Mesenchymal stem cell (in vitro differentiated cells and primary cell): ENCODE data around the gene ZFHX3.

Source experiments
- DNase-seq: peaks from one replicate; pipeline ENCODE4 v3.0.0-alpha.2; 2013
- H2AFZ ChIP-seq: one replicate; pipeline ENCODE4 v1.6.1; 2013; ENCODE audit warnings: low read depth, mild to moderate bottlenecking, control low read depth, inconsistent platforms, low read length, moderate library complexity
- H2AK5ac ChIP-seq: 2 replicates; pipeline ENCODE4 v1.6.1; 2013; ENCODE audit warnings: low read length, moderate library complexity, mild to moderate bottlenecking, inconsistent platforms; ENCODE audit not compliant: severe bottlenecking
- H2BK120ac ChIP-seq: one replicate; pipeline ENCODE4 v1.6.1; 2013; ENCODE audit warnings: low read depth, mild to moderate bottlenecking, inconsistent platforms, low read length, moderate library complexity
- H2BK12ac ChIP-seq, 2 experiments: one replicate each; pipeline ENCODE4 v1.6.1; 2013; ENCODE audit warnings: inconsistent platforms in 2 of 2, low read length in 2 of 2, mild to moderate bottlenecking in 2 of 2, moderate library complexity in 2 of 2, control low read depth in 1 of 2
- H2BK15ac ChIP-seq: one replicate; pipeline ENCODE4 v1.6.1; 2013; ENCODE audit warnings: mild to moderate bottlenecking, low read depth, inconsistent platforms; ENCODE audit not compliant: poor library complexity, severe bottlenecking
- H2BK5ac ChIP-seq: 2 replicates; pipeline ENCODE4 v1.6.1; 2013; ENCODE audit warnings: low read depth, mild to moderate bottlenecking, low read length, control low read depth, inconsistent platforms; ENCODE audit not compliant: poor library complexity, severe bottlenecking
- H3K14ac ChIP-seq, 2 experiments: one replicate each; pipeline ENCODE4 v1.6.1; 2013; ENCODE audit warnings: inconsistent platforms in 2 of 2, low read length in 2 of 2, control low read depth in 1 of 2, mild to moderate bottlenecking in 1 of 2, moderate library complexity in 1 of 2
- H3K18ac ChIP-seq, 2 experiments: one replicate each; pipeline ENCODE4 v1.6.1; 2013; ENCODE audit warnings: inconsistent platforms in 2 of 2, low read length in 2 of 2, control low read depth in 1 of 2, low read depth in 1 of 2, mild to moderate bottlenecking in 1 of 2
- H3K23ac ChIP-seq, 2 experiments: one replicate each; pipeline ENCODE4 v1.6.1; 2013; ENCODE audit warnings: inconsistent platforms in 2 of 2, low read length in 2 of 2, mild to moderate bottlenecking in 2 of 2, moderate library complexity in 2 of 2, control low read depth in 1 of 2
- H3K27ac ChIP-seq: 2 replicates; pipeline ENCODE4 v1.5.1; 2013; ENCODE audit warnings: mild to moderate bottlenecking, moderate library complexity, low read length, control low read depth, inconsistent platforms; ENCODE audit not compliant: poor library complexity, severe bottlenecking
- H3K27me3 ChIP-seq, 2 experiments: 2 replicates each; pipeline versions ENCODE4 v1.6.1 to v1.7.0; 2013; ENCODE audit warnings: low read length in 2 of 2, mild to moderate bottlenecking in 2 of 2, moderate library complexity in 2 of 2, control low read depth in 1 of 2, inconsistent platforms in 1 of 2; ENCODE audit not compliant: control insufficient read depth in 1 of 2, insufficient read depth in 1 of 2
- H3K36me3 ChIP-seq, 2 experiments: 2 replicates each; pipeline versions ENCODE4 v1.6.1 to v1.7.0; 2013; ENCODE audit warnings: low read length in 2 of 2, control low read depth in 1 of 2, inconsistent platforms in 1 of 2, low read depth in 1 of 2, mild to moderate bottlenecking in 1 of 2; ENCODE audit not compliant: insufficient read depth in 2 of 2, control insufficient read depth in 1 of 2
- H3K4ac ChIP-seq, 2 experiments: one replicate each; pipeline ENCODE4 v1.6.1; 2013; ENCODE audit warnings: inconsistent platforms in 2 of 2, low read length in 2 of 2, mild to moderate bottlenecking in 2 of 2, moderate library complexity in 2 of 2, control low read depth in 1 of 2, low read depth in 1 of 2
- H3K4me1 ChIP-seq: 2 replicates; pipeline ENCODE4 v1.6.1; 2013; ENCODE audit warnings: low read depth, low read length, control low read depth; ENCODE audit not compliant: control insufficient read depth, insufficient read depth
- H3K4me2 ChIP-seq: 2 replicates; pipeline ENCODE4 v1.6.1; 2013; ENCODE audit warnings: low read length, mild to moderate bottlenecking, inconsistent platforms; ENCODE audit not compliant: poor library complexity, severe bottlenecking
- H3K4me3 ChIP-seq, 2 experiments: 2 replicates each; pipeline versions ENCODE4 v1.5.1 to v1.7.0; 2013; ENCODE audit warnings: low read length in 2 of 2, mild to moderate bottlenecking in 2 of 2, control low read depth in 1 of 2, low read depth in 1 of 2; ENCODE audit not compliant: insufficient read depth in 1 of 2
- H3K79me1 ChIP-seq: replicated peaks from 2 replicates; pipeline ENCODE4 v1.6.1; 2013; ENCODE audit warnings: mild to moderate bottlenecking, control low read depth, low read length, inconsistent platforms; ENCODE audit not compliant: poor library complexity, severe bottlenecking
- H3K9ac ChIP-seq: 2 replicates; pipeline ENCODE4 v1.7.0; 2013; ENCODE audit warnings: mild to moderate bottlenecking, low read length, moderate library complexity
- H3K9me3 ChIP-seq: 2 replicates; pipeline ENCODE4 v1.7.0; 2013; ENCODE audit warnings: mild to moderate bottlenecking, low read length; ENCODE audit not compliant: control insufficient read depth
- H4K8ac ChIP-seq: one replicate; pipeline ENCODE4 v1.6.1; 2013; ENCODE audit warnings: inconsistent platforms, mild to moderate bottlenecking, low read length, moderate library complexity
- H4K91ac ChIP-seq: one replicate; pipeline ENCODE4 v1.6.1; 2013; ENCODE audit warnings: mild to moderate bottlenecking, low read length, inconsistent platforms
- WGBS: methylation state at CpG from one replicate; pipeline ENCODE4 v1.1.7; 2013; ENCODE audit warnings: mixed read lengths; 5-methylcytosine and 5-hydroxymethylcytosine counted together

The ZFHX3 gene

DNA sequence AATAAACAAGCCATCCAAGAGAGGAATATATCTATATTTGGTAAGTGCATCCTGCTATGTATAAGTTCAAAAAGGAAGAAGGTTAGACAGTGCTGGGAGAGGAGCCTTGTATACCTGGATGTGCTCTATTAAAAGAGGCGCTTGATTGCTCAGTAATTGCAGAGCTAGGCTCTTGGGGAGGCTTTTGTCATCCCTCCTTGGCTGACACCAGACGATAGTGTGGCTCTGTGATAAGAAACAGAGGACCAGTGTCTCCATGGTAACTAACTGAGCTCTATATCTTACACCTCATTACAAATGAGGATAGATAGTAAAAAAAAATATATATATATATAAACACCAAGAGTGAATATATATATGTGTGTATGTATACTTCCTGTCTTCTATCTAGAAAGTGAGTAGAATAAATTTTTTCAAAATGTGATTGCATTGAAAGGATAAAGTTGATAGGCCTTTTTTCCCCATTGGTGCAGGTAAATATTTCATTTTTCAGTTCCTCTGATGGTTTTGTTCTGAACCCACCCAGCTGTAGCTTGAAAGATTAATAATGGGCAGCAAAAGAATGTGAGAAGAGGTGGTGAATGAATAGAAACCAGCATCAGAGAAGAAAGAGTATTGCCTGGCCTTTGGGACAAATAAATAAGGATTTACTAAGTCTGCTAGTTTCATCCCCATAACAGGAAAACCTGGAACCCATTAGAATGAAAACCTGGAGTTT is 303.7 kb downstream of the ZFHX3 start:
- H2AFZ ChIP-seq: no peak overlapping the region
- no peaks in the 10 kb centered on the region for H3K4me1 ChIP-seq
- no peak overlapping the region for H3K23ac ChIP-seq
- no peaks in the 10 kb centered on the region for H3K9me3 ChIP-seq
- no peak overlapping the region for H4K91ac ChIP-seq
- H3K79me1 ChIP-seq: no peaks in the 10 kb centered on the region
- no peak overlapping the region for H3K14ac ChIP-seq
- no peak overlapping the region for H2BK15ac ChIP-seq
- no peak for DNase-seq
- no peak overlapping the region for H2BK120ac ChIP-seq
- no peak overlapping the region for H2BK5ac ChIP-seq
- H3K27me3 ChIP-seq: no peaks in the 10 kb centered on the region
- 100% methylated on average over 1 of the region's 2 CpGs for WGBS
- no peak overlapping the region for H2AK5ac ChIP-seq
- no peak overlapping the region for H3K4me2 ChIP-seq
- H3K4me3 ChIP-seq: no peak overlapping the region
- H3K27ac ChIP-seq: no peak overlapping the region
- no peak overlapping the region for H3K18ac ChIP-seq
- no peak overlapping the region for H3K4ac ChIP-seq
- H3K36me3 ChIP-seq: no peaks in the 10 kb centered on the region
- H2BK12ac ChIP-seq: no peak overlapping the region
- no peak overlapping the region for H4K8ac ChIP-seq
- no peak overlapping the region for H3K9ac ChIP-seq

DNA sequence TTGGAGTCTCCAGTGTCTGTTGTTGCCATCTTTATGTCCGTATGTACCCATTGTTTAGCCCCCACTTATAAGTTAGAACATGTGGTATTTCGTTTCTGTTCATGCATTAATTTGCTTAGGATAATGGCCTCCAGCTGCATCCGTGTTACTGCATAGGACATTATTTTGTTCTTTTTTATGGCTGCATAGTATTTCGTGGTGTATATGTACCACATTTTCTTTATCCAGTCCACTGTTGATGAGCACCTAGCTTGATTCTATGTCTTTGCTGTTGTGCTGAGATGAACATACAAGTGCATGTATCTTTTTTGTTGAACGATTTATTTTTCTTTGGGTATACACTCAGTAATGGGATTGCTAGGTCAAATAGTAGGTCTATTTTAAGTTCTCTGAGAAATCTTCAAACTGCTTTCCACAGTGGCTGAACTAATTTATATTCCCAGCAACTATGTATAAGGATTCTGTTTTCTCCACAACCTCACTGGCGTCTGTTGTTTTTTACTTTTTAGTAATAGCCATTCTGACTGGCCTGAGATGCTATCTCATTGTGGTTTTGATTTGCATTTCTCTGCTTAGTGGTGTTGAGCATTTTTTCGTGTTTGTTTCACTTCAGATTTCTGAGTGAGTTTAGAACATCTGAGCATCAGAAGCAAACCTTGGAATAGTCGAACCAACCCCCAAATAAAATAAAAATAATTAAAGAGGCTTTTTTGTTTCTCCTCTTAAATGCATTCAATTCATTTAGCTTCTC is 304.7 kb downstream of the ZFHX3 start:
- H3K9me3 ChIP-seq: no peaks in the 10 kb centered on the region
- H2AK5ac ChIP-seq: no peak overlapping the region
- no peak overlapping the region for H2AFZ ChIP-seq
- no peak overlapping the region for H3K4ac ChIP-seq
- H2BK5ac ChIP-seq: no peak overlapping the region
- peaks cover 2% of the 10 kb centered on the region for H3K4me1 ChIP-seq
- no peak overlapping the region for H2BK12ac ChIP-seq
- no peak overlapping the region for H3K14ac ChIP-seq
- H3K79me1 ChIP-seq: no peaks in the 10 kb centered on the region
- peak; percentile 43 for DNase-seq
- H3K27ac ChIP-seq: no peak overlapping the region
- no peak overlapping the region for H3K4me3 ChIP-seq
- no peak overlapping the region for H3K23ac ChIP-seq
- H3K4me2 ChIP-seq: no peak overlapping the region
- no peak overlapping the region for H4K8ac ChIP-seq
- 94% methylated on average over 5 of the region's 8 CpGs for WGBS
- no peak overlapping the region for H2BK15ac ChIP-seq
- H2BK120ac ChIP-seq: no peak overlapping the region
- no peaks in the 10 kb centered on the region for H3K36me3 ChIP-seq
- no peak overlapping the region for H3K9ac ChIP-seq
- no peak overlapping the region for H4K91ac ChIP-seq
- no peak overlapping the region for H3K18ac ChIP-seq
- H3K27me3 ChIP-seq: no peaks in the 10 kb centered on the region

- Histone ChIP-seq H2AK5ac (no peak overlapping the region), H2BK5ac (no peak overlapping the region), H3K4ac (no peak overlapping the region), H3K18ac (no peak overlapping the region), H3K27ac (no peak overlapping the region), H3K4me3 (no peak overlapping the region), H3K14ac (no peak overlapping the region), H2BK120ac (no peak overlapping the region), H3K27me3 (no peaks in the 10 kb centered on the region), H2AFZ (no peak overlapping the region), H3K36me3 (no peaks in the 10 kb centered on the region), H3K9ac (no peak overlapping the region), H3K4me1 (peaks cover 2% of the 10 kb centered on the region), H3K9me3 (no peaks in the 10 kb centered on the region), H3K79me1 (no peaks in the 10 kb centered on the region), H2BK15ac (no peak overlapping the region), H4K8ac (no peak overlapping the region), H3K23ac (no peak overlapping the region), H2BK12ac (no peak overlapping the region), H3K4me2 (no peak overlapping the region), H4K91ac (no peak overlapping the region)
- peak; percentile 3 for DNase-seq
- WGBS: 45% methylated on average over 2 of the region's 2 CpGs
Measured at GRCh38 chr16:72740347-72740746, 307.6 kb downstream of the ZFHX3 start.

GRCh38 chr16:72739577-72739976 is 308.4 kb downstream of the ZFHX3 start:
- Histone ChIP-seq H2BK120ac (no peak overlapping the region), H3K14ac (no peak overlapping the region), H3K36me3 (no peaks in the 10 kb centered on the region), H3K4me3 (no peak overlapping the region), H4K8ac (no peak overlapping the region), H3K9ac (no peak overlapping the region), H2AK5ac (no peak overlapping the region), H2BK15ac (no peak overlapping the region), H3K4ac (no peak overlapping the region), H2BK5ac (no peak overlapping the region), H3K23ac (no peak overlapping the region), H4K91ac (no peak overlapping the region), H3K9me3 (no peaks in the 10 kb centered on the region), H3K79me1 (no peaks in the 10 kb centered on the region), H3K27me3 (no peaks in the 10 kb centered on the region), H3K27ac (no peak overlapping the region), H2BK12ac (no peak overlapping the region), H3K18ac (no peak overlapping the region), H3K4me1 (peaks cover 2% of the 10 kb centered on the region), H3K4me2 (no peak overlapping the region), H2AFZ (no peak overlapping the region)
- WGBS: no CpG with 5 or more reads among the region's 1 CpG
- DNase-seq: peak; percentile 45
